ENCODE data around the gene FAM171A1. TPM values are rescaled to one million over a fixed set of nuclear protein-coding genes. Genes with fewer than 3 reads are reported as not detected.
A peak's percentile ranks its signal among the peaks of the same experiment; 100 is the strongest.

FAM171A1 gene
- total and polyA plus RNA-seq, 5 donors, result 9.3 to 15.0 (median 13.6) TPM

DNA sequence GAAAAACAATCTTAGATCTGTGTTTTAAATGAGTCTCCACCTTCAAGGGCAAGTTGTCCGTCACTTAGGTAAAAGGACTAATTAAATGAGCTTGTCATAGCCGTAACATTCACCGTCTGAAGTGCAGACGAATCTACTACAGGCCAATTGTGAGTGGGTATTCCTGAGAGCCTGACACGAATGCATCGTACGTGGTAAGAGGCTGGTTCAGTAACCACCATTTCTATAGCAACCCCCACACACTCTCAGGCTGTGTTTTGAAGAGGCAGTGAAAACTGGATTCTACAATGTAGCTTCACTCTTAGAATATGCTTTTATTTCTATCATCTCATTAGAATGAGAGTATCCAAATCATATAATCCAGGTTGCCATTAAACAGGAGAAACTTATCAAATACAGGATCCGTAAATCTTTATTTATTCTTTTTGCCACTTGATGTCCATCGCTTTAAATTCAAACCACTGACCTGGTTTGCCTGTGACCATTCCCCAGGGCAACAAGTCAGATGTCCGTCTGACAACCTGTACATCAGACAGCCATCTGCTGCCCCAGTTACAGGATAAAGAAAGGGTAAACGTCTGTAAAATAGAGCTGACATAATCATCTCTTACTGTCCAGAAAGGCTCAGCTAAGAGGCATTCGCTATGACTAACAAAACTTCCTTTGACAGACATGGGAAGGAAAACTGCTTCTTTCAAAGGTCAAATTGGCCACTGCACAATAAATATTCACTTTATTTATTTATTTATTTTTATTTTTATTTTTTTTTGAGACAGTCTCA is 132.3 kb downstream of the FAM171A1 start:
- intact Hi-C loops (cut with DNase I), result no loop called here
- 79% methylated on average over 12 of the region's 12 CpGs for WGBS
- no peak overlapping the region for H3K4me3 ChIP-seq (ENCODE audit: low read length)
- H3K9me3 ChIP-seq (ENCODE audit: control insufficient read depth, low read length), result no peaks in the 10 kb centered on the region
- DNase-seq (no peak), ATAC-seq (no peak)
- H3K27me3 ChIP-seq (ENCODE audit: control insufficient read depth, insufficient read depth), result no peaks in the 10 kb centered on the region
- no peak overlapping the region for H3K27ac ChIP-seq (ENCODE audit: low read length)
- no peaks in the 10 kb centered on the region for H3K4me1 ChIP-seq (ENCODE audit: control insufficient read depth, insufficient read depth, low read length)

DNA sequence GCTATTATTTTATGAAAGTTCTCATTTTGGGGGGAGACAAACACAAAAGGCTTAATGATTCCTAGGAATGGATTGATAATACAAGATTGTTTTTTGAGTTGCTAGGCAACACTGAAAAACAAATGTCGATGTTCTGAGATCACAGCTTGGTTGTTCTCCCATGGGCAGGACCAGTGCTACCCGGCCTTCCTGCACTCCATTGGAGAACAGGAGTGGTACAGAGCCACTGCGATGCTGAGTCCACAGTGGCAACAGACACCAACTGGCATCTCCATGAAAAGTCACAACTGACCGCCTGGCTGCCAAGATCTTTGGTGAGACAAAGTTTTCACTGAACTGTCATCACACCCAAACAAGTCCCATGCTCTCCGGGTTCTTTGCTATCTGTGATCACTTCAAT is 133.7 kb downstream of the FAM171A1 start:
- peak; percentile 92 to 94 for ATAC-seq
- Histone ChIP-seq H3K9me3 (ENCODE audit: control insufficient read depth, low read length) (no peaks in the 10 kb centered on the region), H3K27ac (ENCODE audit: low read length) (no peak overlapping the region), H3K27me3 (ENCODE audit: control insufficient read depth, insufficient read depth) (no peaks in the 10 kb centered on the region), H3K4me3 (ENCODE audit: low read length) (no peak overlapping the region), H3K4me1 (ENCODE audit: control insufficient read depth, insufficient read depth, low read length) (no peaks in the 10 kb centered on the region)
- intact Hi-C loops (cut with DNase I), result no loop called here
- WGBS, result 28% methylated on average over 5 of the region's 5 CpGs
- DNase-seq, result peak; percentile 68 to 74 (median 69)

DNA sequence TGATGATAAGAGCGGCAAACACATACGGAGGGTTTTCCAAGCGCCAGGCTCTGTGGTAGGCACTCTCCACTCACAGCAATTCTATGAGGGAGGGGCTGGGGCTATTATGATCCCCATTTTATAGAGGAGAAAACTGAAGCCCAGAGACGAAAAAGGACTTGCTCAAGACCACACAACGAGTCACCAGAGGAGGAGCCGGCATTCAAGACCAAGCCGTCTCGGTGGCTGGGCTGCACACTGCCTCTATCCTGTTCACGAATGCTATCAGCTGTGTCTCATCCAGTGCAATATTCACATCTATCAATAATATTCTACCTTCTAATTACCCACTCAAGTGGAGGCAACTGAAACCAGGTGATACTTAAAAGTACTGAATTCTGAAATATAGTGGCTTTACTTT is 134.7 kb downstream of the FAM171A1 start:
- WGBS, result 92% methylated on average over 9 of the region's 9 CpGs
- no peaks in the 10 kb centered on the region for H3K9me3 ChIP-seq (ENCODE audit: control insufficient read depth, low read length)
- no peak overlapping the region for H3K4me3 ChIP-seq (ENCODE audit: low read length)
- ATAC-seq, result peak in 1 of 2 donors; percentile 27
- H3K4me1 ChIP-seq (ENCODE audit: control insufficient read depth, insufficient read depth, low read length), result peaks cover under 1% of the 10 kb centered on the region
- H3K27me3 ChIP-seq (ENCODE audit: control insufficient read depth, insufficient read depth), result no peaks in the 10 kb centered on the region
- DNase-seq, result no peak
- intact Hi-C loops (cut with DNase I), result no loop called here
- H3K27ac ChIP-seq (ENCODE audit: low read length), result no peak overlapping the region

DNA sequence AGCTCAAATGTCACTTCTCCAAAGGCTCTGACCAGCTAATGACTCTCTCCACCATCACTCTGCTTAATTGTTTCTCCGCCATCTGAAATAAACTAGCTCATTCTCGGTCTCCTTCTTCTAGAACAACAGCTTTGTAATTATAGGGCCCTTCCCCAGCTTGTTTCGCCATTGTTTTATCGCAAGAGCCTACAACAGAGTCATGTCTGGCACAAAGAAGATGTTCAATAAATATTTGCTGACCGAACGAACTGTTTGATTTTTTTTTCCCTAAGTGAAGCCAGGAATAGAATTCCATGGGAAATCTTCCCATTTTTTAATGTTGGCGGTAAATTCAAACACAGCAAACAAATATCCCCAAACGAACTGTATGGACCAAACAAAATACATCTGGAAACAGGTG is 138.8 kb downstream of the FAM171A1 start:
- H3K4me1 ChIP-seq (ENCODE audit: control insufficient read depth, insufficient read depth, low read length), result peaks cover 2% of the 10 kb centered on the region
- H3K27me3 ChIP-seq (ENCODE audit: control insufficient read depth, insufficient read depth), result no peaks in the 10 kb centered on the region
- H3K4me3 ChIP-seq (ENCODE audit: low read length), result no peak overlapping the region
- no peak overlapping the region for H3K27ac ChIP-seq (ENCODE audit: low read length)
- ATAC-seq (no peak), DNase-seq (no peak)
- intact Hi-C loops (cut with DNase I), result no loop called here
- H3K9me3 ChIP-seq (ENCODE audit: control insufficient read depth, low read length), result no peaks in the 10 kb centered on the region
- 87% methylated on average over 8 of the region's 8 CpGs for WGBS

DNA sequence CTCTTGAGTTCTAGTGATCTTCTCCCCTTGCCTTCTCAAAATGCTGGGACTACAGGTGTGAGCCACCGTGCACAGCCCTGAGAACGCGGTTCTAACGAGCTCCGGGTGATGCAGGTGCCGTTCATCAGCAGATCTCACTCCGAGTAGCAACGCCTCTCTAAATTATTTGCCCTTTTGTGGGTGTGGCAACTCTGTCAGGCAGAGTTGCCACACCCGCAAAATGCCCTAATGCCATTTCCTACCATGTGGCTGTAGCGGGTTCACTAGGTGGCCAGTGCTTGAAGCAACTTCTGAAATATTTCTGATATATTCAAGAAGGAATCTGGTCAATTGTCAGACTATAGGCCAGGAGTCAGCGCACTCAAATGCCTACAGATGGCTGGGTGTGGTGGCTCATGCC is 139.7 kb downstream of the FAM171A1 start:
- Histone ChIP-seq H3K9me3 (ENCODE audit: control insufficient read depth, low read length) (no peaks in the 10 kb centered on the region), H3K27ac (ENCODE audit: low read length) (no peak overlapping the region), H3K4me3 (ENCODE audit: low read length) (no peak overlapping the region), H3K4me1 (ENCODE audit: control insufficient read depth, insufficient read depth, low read length) (peaks cover 2% of the 10 kb centered on the region), H3K27me3 (ENCODE audit: control insufficient read depth, insufficient read depth) (no peaks in the 10 kb centered on the region)
- ATAC-seq, result no peak
- intact Hi-C loops (cut with DNase I), result no loop called here
- 95% methylated on average over 11 of the region's 11 CpGs for WGBS
- DNase-seq, result no peak

DNA sequence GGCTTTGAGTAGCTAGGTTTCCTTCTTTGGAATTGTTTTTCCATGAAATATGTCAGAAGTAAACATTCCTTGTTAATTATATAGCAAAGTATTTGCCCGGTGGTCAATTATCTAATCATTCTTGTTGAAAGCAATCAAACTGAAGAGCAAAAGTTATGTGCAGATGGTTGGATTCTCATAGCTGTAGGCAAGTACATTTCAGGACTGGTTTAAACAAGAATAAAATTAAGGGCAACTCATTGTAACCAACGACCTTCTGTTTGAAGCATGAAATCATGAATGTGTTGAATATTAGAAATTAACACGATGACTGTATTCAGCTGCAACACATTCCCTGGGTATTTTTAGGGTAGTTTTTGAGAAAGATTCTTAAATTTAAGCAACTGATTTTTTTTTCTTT is 140.8 kb downstream of the FAM171A1 start:
- ATAC-seq (no peak), DNase-seq (no peak)
- H3K4me1 ChIP-seq (ENCODE audit: control insufficient read depth, insufficient read depth, low read length), result peaks cover 2% of the 10 kb centered on the region
- intact Hi-C loops (cut with DNase I), result no loop called here
- 41% methylated on average over 3 of the region's 3 CpGs for WGBS
- H3K27ac ChIP-seq (ENCODE audit: low read length), result no peak overlapping the region
- no peak overlapping the region for H3K4me3 ChIP-seq (ENCODE audit: low read length)
- H3K9me3 ChIP-seq (ENCODE audit: control insufficient read depth, low read length), result no peaks in the 10 kb centered on the region
- no peaks in the 10 kb centered on the region for H3K27me3 ChIP-seq (ENCODE audit: control insufficient read depth, insufficient read depth)

DNA sequence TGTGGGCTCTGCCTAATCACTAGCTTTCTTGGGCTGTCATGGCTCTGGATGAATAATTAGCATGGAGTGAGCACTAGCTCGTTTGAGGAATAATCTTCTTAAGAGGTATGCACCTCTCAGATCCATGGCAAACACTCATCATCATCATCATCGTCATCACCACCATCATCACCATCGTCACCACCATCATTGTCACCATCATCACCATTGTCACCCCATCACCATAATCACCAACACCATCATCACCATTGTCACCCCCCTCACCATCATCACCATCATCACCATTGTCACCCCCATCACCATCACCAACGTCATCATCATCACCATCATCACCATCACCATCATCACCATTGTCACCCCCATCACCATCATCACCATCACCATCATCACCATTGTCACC is 141.8 kb downstream of the FAM171A1 start:
- ATAC-seq, result no peak
- no peak overlapping the region for H3K4me3 ChIP-seq (ENCODE audit: low read length)
- intact Hi-C loops (cut with DNase I), result no loop called here
- WGBS, result 96% methylated on average over 4 of the region's 4 CpGs
- H3K9me3 ChIP-seq (ENCODE audit: control insufficient read depth, low read length), result no peaks in the 10 kb centered on the region
- DNase-seq, result no peak
- no peaks in the 10 kb centered on the region for H3K27me3 ChIP-seq (ENCODE audit: control insufficient read depth, insufficient read depth)
- peaks cover 2% of the 10 kb centered on the region for H3K4me1 ChIP-seq (ENCODE audit: control insufficient read depth, insufficient read depth, low read length)
- H3K27ac ChIP-seq (ENCODE audit: low read length), result no peak overlapping the region

DNA sequence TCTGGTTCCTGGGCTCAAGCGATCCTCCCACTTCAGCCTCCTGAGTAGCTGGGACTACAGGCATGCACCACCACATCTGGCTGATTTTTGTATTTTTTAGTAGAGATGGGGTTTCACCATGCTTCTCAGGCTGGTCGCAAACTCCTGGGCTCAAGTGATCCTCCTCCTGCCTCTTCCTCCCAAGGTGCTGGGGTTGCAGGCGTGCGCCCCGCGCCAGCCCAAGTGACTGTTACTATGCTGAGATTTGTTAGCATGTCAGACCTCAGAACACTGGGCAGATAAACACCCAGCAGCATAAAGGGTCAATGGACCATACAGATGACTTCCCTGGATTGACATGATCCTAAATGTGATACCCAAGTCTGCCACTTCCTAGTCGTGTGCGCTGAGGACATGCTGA is 142.7 kb downstream of the FAM171A1 start:
- Histone ChIP-seq H3K4me1 (ENCODE audit: control insufficient read depth, insufficient read depth, low read length) (peaks cover 2% of the 10 kb centered on the region), H3K9me3 (ENCODE audit: control insufficient read depth, low read length) (no peaks in the 10 kb centered on the region), H3K27ac (ENCODE audit: low read length) (no peak overlapping the region), H3K27me3 (ENCODE audit: control insufficient read depth, insufficient read depth) (no peaks in the 10 kb centered on the region), H3K4me3 (ENCODE audit: low read length) (no peak overlapping the region)
- WGBS, result 86% methylated on average over 8 of the region's 8 CpGs
- ATAC-seq (no peak), DNase-seq (no peak)
- intact Hi-C loops (cut with DNase I), result no loop called here

DNA sequence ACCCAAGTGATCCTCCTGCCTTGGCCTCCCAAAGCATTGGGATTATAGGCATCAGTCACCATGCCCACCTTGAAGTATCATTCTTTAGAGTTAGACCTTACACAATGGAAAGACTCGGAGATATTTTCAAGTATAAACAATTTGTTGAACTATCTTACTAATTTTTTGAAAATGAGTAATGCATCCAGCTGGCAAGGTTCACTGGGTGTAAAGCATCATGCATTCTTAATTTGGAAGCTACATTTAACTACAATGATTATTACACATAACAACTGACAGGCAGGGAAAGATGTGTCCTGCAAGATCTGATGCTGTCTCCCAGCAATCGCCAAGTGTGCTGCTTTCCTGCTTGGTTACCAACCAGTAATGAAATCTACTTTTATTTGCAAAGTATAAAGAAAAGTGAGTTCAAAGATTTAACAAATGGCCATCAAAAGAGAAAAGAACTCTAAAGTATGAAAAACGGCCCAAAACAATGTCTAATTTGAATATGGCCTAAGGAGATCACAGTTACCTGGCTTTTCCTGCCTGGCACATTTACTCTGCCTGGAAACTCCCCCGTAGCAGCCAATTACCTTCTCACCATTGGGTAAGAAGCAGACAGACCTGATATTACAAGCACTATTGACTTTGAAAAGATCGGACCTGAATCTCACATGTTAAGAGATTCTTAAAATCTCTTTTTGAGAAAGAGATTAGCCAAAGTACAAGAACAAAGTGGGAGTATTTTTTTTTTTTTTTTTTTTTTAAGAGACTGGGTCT is 143.3 kb downstream of the FAM171A1 start:
- Histone ChIP-seq H3K9me3 (ENCODE audit: control insufficient read depth, low read length) (no peaks in the 10 kb centered on the region), H3K4me1 (ENCODE audit: control insufficient read depth, insufficient read depth, low read length) (peaks cover 2% of the 10 kb centered on the region), H3K4me3 (ENCODE audit: low read length) (no peak overlapping the region), H3K27ac (ENCODE audit: low read length) (no peak overlapping the region), H3K27me3 (ENCODE audit: control insufficient read depth, insufficient read depth) (no peaks in the 10 kb centered on the region)
- DNase-seq, result no peak
- intact Hi-C loops (cut with DNase I), result no loop called here
- no peak for ATAC-seq
- WGBS, result 84% methylated on average over 5 of the region's 5 CpGs

DNA sequence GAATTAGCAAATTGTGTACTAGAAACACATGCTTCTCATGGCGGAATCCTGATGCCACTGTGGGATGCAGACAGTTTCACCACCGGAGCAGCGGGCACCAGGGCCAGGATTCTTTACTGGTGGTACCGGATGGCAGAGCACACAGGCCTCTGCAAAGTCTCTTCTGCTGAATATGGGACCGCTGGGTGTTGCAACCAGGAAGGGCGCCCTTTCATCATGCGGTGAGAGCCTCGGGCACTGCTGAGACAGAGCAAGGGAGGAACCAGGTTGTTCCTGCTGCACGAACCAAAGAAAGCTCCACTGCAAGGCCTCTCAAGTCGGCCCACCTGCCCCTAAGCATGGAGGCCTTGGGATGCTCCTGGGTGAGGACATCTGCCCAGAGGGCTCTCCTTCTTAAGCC is 145.6 kb downstream of the FAM171A1 start:
- no peak for ATAC-seq
- Histone ChIP-seq H3K4me1 (ENCODE audit: control insufficient read depth, insufficient read depth, low read length) (no peaks in the 10 kb centered on the region), H3K27me3 (ENCODE audit: control insufficient read depth, insufficient read depth) (no peaks in the 10 kb centered on the region), H3K4me3 (ENCODE audit: low read length) (no peak overlapping the region), H3K27ac (ENCODE audit: low read length) (no peak overlapping the region), H3K9me3 (ENCODE audit: control insufficient read depth, low read length) (no peaks in the 10 kb centered on the region)
- DNase-seq, result no peak
- intact Hi-C loops (cut with DNase I), result no loop called here
- WGBS, result 92% methylated on average over 10 of the region's 10 CpGs

DNA sequence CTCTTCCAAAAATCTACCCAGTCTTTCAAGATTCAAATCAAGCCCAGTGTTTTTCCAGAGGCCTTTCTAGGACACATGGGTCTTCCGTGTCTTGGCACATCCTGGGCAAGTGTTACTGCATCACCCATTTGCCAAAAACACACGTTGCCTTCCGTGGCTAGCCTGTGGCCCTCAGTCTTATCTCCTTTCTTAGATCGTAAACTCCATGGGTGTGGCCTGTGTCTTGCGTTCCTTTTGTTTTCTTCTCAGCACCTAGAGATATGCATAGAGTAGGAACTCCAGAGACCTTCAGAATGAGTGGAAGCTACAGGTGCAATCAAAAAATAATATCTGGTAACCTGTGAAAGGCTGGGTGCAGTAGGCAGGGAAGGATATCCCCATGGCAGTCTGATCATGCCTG is 146.1 kb downstream of the FAM171A1 start:
- Histone ChIP-seq H3K27ac (ENCODE audit: low read length) (no peak overlapping the region), H3K4me1 (ENCODE audit: control insufficient read depth, insufficient read depth, low read length) (no peaks in the 10 kb centered on the region), H3K27me3 (ENCODE audit: control insufficient read depth, insufficient read depth) (no peaks in the 10 kb centered on the region), H3K9me3 (ENCODE audit: control insufficient read depth, low read length) (no peaks in the 10 kb centered on the region), H3K4me3 (ENCODE audit: low read length) (no peak overlapping the region)
- DNase-seq, result no peak
- intact Hi-C loops (cut with DNase I), result no loop called here
- WGBS, result 94% methylated on average over 5 of the region's 5 CpGs
- ATAC-seq, result no peak

All from right cardiac atrium (tissue), 5 donors.